Neural cell (in vitro differentiated cells): ENCODE results near the gene TRIM24. TPM values are rescaled to one million over a fixed set of nuclear protein-coding genes. Genes with fewer than 3 reads are reported as not detected.

Source experiments
- H2AFZ ChIP-seq: fragments of 200-600, 300-800 bp; sonication (generic), shearing (Covaris generic); 2 replicates; pipeline ENCODE4 v1.6.0; 2014; ENCODE audit warnings: low read depth, mild to moderate bottlenecking, antibody characterized with exemption, low read length, moderate library complexity
- H3F3A ChIP-seq: fragments of 200-600 bp; shearing (Covaris generic); 2 replicates; pipeline ENCODE4 v1.6.1; 2016; ENCODE audit warnings: mild to moderate bottlenecking, moderate library complexity, mixed read lengths, antibody characterized with exemption, low read length; ENCODE audit not compliant: insufficient read depth, poor library complexity, severe bottlenecking
- H3K27ac ChIP-seq: fragments of 200-600, 300-800 bp; sonication (generic), shearing (Covaris generic); 2 replicates; pipeline ENCODE4 v1.5.1; 2014; ENCODE audit warnings: mild to moderate bottlenecking, low read length, moderate library complexity
- H3K27me3 ChIP-seq: fragments of 300-800, 200-600 bp; sonication (generic), shearing (Covaris generic); 2 replicates; pipeline ENCODE4 v1.6.0; 2014; ENCODE audit warnings: mild to moderate bottlenecking, low read depth, low read length, moderate library complexity; ENCODE audit not compliant: insufficient read depth
- H3K36me3 ChIP-seq: fragments of 300-800, 200-600 bp; sonication (generic), shearing (Covaris generic); 2 replicates; pipeline ENCODE4 v1.5.1; 2014; ENCODE audit warnings: mild to moderate bottlenecking, antibody characterized with exemption, low read length, moderate library complexity; ENCODE audit not compliant: insufficient read depth
- H3K4me2 ChIP-seq: fragments of 300-800, 200-600 bp; sonication (generic), shearing (Covaris generic); 2 replicates; pipeline ENCODE4 v1.6.0; 2014; ENCODE audit warnings: mild to moderate bottlenecking, low read length
- H3K4me3 ChIP-seq: fragments of 300-800, 200-600 bp; sonication (generic), shearing (Covaris generic); 2 replicates; pipeline ENCODE4 v1.5.1; 2014; ENCODE audit warnings: mild to moderate bottlenecking, low read length, moderate library complexity
- H3K79me2 ChIP-seq: fragments of 200-600 bp; shearing (Covaris generic); replicated peaks from 2 replicates; pipeline ENCODE4 v1.6.0; 2014; ENCODE audit warnings: mild to moderate bottlenecking, low read length, moderate library complexity; ENCODE audit not compliant: insufficient read depth
- H3K9ac ChIP-seq: fragments of 300-800, 200-600 bp; sonication (generic), shearing (Covaris generic); 2 replicates; pipeline ENCODE4 v1.6.1; 2016; ENCODE audit warnings: mild to moderate bottlenecking, low read length, mixed read lengths
- H3K9me2 ChIP-seq: fragments of 200-600 bp; shearing (Covaris generic); 2 replicates; pipeline ENCODE4 v1.6.1; 2016; ENCODE audit warnings: mild to moderate bottlenecking, low read length, mixed read lengths; ENCODE audit not compliant: insufficient read depth
- H3K9me3 ChIP-seq: fragments of 200-600, 300-800 bp; sonication (generic), shearing (Covaris generic); 2 replicates; pipeline ENCODE4 v1.6.1; 2016; ENCODE audit warnings: mild to moderate bottlenecking, mixed run types, low read length, moderate library complexity, mixed read lengths
- H4K20me1 ChIP-seq: fragments of 200-600 bp; shearing (Covaris generic); 2 replicates; pipeline ENCODE4 v1.6.1; 2016; ENCODE audit warnings: mild to moderate bottlenecking, mixed run types; ENCODE audit not compliant: insufficient read depth
- CTCF ChIP-seq: fragments of 450-650 bp; IDR thresholded peaks from 2 replicates; pipeline ENCODE4 v1.5.1; 2014; ENCODE audit warnings: antibody characterized with exemption, mild to moderate bottlenecking, moderate library complexity; ENCODE audit not compliant: poor library complexity, severe bottlenecking
- EZH2 ChIP-seq: fragments of 200-600, 300-800 bp; shearing (Covaris generic), sonication (generic); IDR thresholded peaks from 2 replicates; pipeline ENCODE4 v1.6.1; 2014; ENCODE audit warnings: antibody characterized with exemption, low read length, borderline replicate concordance, mild to moderate bottlenecking; ENCODE audit not compliant: insufficient read depth, poor library complexity, severe bottlenecking
- MXI1 ChIP-seq: fragments of 450-650 bp; conservative IDR thresholded peaks from 2 replicates; pipeline ENCODE4 v1.6.1; 2014; ENCODE audit warnings: antibody characterized with exemption, mild to moderate bottlenecking; ENCODE audit not compliant: poor library complexity, severe bottlenecking
- POLR2AphosphoS5 ChIP-seq: IDR thresholded peaks from 2 replicates; pipeline ENCODE4 v1.6.1; 2012
- RAD21 ChIP-seq: fragments of 450-650 bp; conservative IDR thresholded peaks from 2 replicates; pipeline ENCODE4 v1.6.1; 2014; ENCODE audit warnings: antibody characterized with exemption, mild to moderate bottlenecking, moderate library complexity
- REST ChIP-seq: IDR thresholded peaks from 2 replicates; pipeline ENCODE4 v1.6.1; 2012; ENCODE audit warnings: borderline replicate concordance
- SMC3 ChIP-seq: fragments of 450-650 bp; conservative IDR thresholded peaks from 2 replicates; pipeline ENCODE4 v1.6.1; 2014; ENCODE audit warnings: antibody characterized with exemption, mild to moderate bottlenecking, moderate library complexity; ENCODE audit not compliant: poor library complexity
- TAF1 ChIP-seq: IDR thresholded peaks from 2 replicates; pipeline ENCODE4 v1.6.1; 2012; ENCODE audit warnings: low read depth
- polyA plus RNA-seq: library from polyadenylated mRNA; depleted of rRNA; stranded (reverse); fragments of >200 nt; gene quantifications from 2 replicates; pipeline ENCODE4 v1.2.3, GENCODE V29; 2014

The TRIM24 gene
- polyA plus RNA-seq, 1 donor from 2014 or later, result 47.1 TPM

- H3K9me2 ChIP-seq, result no peaks in the 10 kb centered on the region
- H4K20me1 ChIP-seq, result no peaks in the 10 kb centered on the region
- no peak overlapping the region for H3K9ac ChIP-seq
- H3K79me2 ChIP-seq, result no peaks in the 10 kb centered on the region
- H3K9me3 ChIP-seq, result no peaks in the 10 kb centered on the region
- no peak overlapping the region for H3K4me3 ChIP-seq
- H3F3A ChIP-seq, result no peaks in the 10 kb centered on the region
- H3K27ac ChIP-seq, result no peak overlapping the region
- no peak overlapping the region for H3K4me2 ChIP-seq
- TF ChIP-seq CTCF (no peak), EZH2 (no peak), POLR2AphosphoS5 (no peak), SMC3 (no peak), MXI1 (no peak), TAF1 (no peak), REST (no peak)
- H2AFZ ChIP-seq, result no peak overlapping the region
- no peaks in the 10 kb centered on the region for H3K27me3 ChIP-seq
- no peaks in the 10 kb centered on the region for H3K36me3 ChIP-seq
These were observed 143.7 kb downstream of the TRIM24 start for GRCh38 chr7:138603549-138604318.

- Histone ChIP-seq H3K27ac (no peak overlapping the region), H3K9me3 (no peaks in the 10 kb centered on the region), H3K4me3 (no peak overlapping the region), H3K79me2 (no peaks in the 10 kb centered on the region), H3K27me3 (no peaks in the 10 kb centered on the region), H3K9me2 (no peaks in the 10 kb centered on the region), H3K4me2 (no peak overlapping the region), H3F3A (no peaks in the 10 kb centered on the region), H2AFZ (no peak overlapping the region), H3K36me3 (no peaks in the 10 kb centered on the region), H4K20me1 (no peaks in the 10 kb centered on the region), H3K9ac (no peak overlapping the region)
- TF ChIP-seq REST (no peak), EZH2 (no peak), POLR2AphosphoS5 (no peak), TAF1 (no peak), SMC3 (no peak), CTCF (no peak), RAD21 (no peak)
These were observed 146.2 kb downstream of the TRIM24 start for GRCh38 chr7:138606236-138606635.
